HG03175 (cell line): Measurements from ENCODE around the gene RGL3.
A peak's percentile ranks its signal among the peaks of the same experiment; 100 is the strongest.
"Not testable (repeated sequence)": the region's sequence is repeated elsewhere in the genome, so short reads cannot be mapped to it uniquely, and the experiment has no call there.

Source experiments
- ATAC-seq: cut with Tn5 transposase; IDR thresholded peaks from one replicate; pipeline ENCODE4 v1.9.1; 2021; ENCODE audit warnings: mild to moderate bottlenecking, moderate library complexity; ENCODE audit not compliant: unreplicated experiment

Gene RGL3

GRCh38 chr19:11384778-11385129, 34.4 kb downstream of the RGL3 start:
- no peak for ATAC-seq

GRCh38 chr19:11383706-11384048, 35.4 kb downstream of the RGL3 start:
- no peak for ATAC-seq

GRCh38 chr19:11382898-11383705, 36.0 kb downstream of the RGL3 start:
- ATAC-seq = no peak

GRCh38 chr19:11380653-11381537, 38.2 kb downstream of the RGL3 start:
- ATAC-seq = peak; percentile 77

- ATAC-seq = no peak
These were observed 39.2 kb downstream of the RGL3 start for GRCh38 chr19:11379857-11380350.

GRCh38 chr19:11379269-11379845, 39.8 kb downstream of the RGL3 start:
- ATAC-seq = not testable (repeated sequence)

- no peak for ATAC-seq
These were observed 40.6 kb downstream of the RGL3 start for GRCh38 chr19:11378319-11379189.

GRCh38 chr19:11377756-11378155, 41.4 kb downstream of the RGL3 start:
- no peak for ATAC-seq

GRCh38 chr19:11377237-11377636, 41.9 kb downstream of the RGL3 start:
- ATAC-seq = no peak

GRCh38 chr19:11375143-11375948, 43.8 kb downstream of the RGL3 start:
- peak; percentile 25 for ATAC-seq

- ATAC-seq = peak; percentile 87
These were observed 44.5 kb downstream of the RGL3 start, which contains the start of gene SWSAP1 for GRCh38 chr19:11374433-11375142. Gene SWSAP1 (plus strand): TSS chr19:11374666. CDS start chr19:11374681, 15 bp downstream.

GRCh38 chr19:11373885-11374432, 45.2 kb downstream of the RGL3 start:
- ATAC-seq = no peak

GRCh38 chr19:11373166-11373884, 45.8 kb downstream of the RGL3 start:
- ATAC-seq = no peak

- no peak for ATAC-seq
These were observed 48.4 kb downstream of the RGL3 start for GRCh38 chr19:11370744-11371143.

- ATAC-seq = no peak
These were observed 51.6 kb downstream of the RGL3 start for GRCh38 chr19:11367528-11367927.

GRCh38 chr19:11365557-11366117, 53.5 kb downstream of the RGL3 start:
- ATAC-seq = no peak

GRCh38 chr19:11364935-11365334, 54.2 kb downstream of the RGL3 start:
- ATAC-seq = no peak
